Fibroblast of lung (primary cell): ENCODE data around the gene TXLNA. TPM values are rescaled to one million over a fixed set of nuclear protein-coding genes. Genes with fewer than 3 reads are reported as not detected.

Source experiments
- DNase-seq, 2 donors: peaks; one replicate each; pipeline versions ENCODE4 v3.0.0 to v3.0.0-alpha.2; 2010; ENCODE audit warnings: low read depth in 2 of 2
- H2AFZ ChIP-seq: 2 replicates; pipeline ENCODE4 v1.5.1; 2012; ENCODE audit warnings: low read length, control low read depth, inconsistent platforms
- H3K27ac ChIP-seq: 2 replicates; pipeline ENCODE4 v1.5.1; 2011; ENCODE audit warnings: low read length, control low read depth; ENCODE audit not compliant: insufficient read depth
- H3K27me3 ChIP-seq: 2 replicates; pipeline ENCODE4 v1.5.1; 2011; ENCODE audit warnings: mild to moderate bottlenecking, low read length; ENCODE audit not compliant: control insufficient read depth, insufficient read depth
- H3K36me3 ChIP-seq: 2 replicates; pipeline ENCODE4 v1.5.1; 2011; ENCODE audit warnings: low read length; ENCODE audit not compliant: control insufficient read depth, insufficient read depth
- H3K4me1 ChIP-seq: 2 replicates; pipeline ENCODE4 v1.5.1; 2011; ENCODE audit warnings: low read length; ENCODE audit not compliant: control insufficient read depth, insufficient read depth; ENCODE audit errors: extremely low read depth
- H3K4me2 ChIP-seq: 2 replicates; pipeline ENCODE4 v1.5.1; 2011; ENCODE audit warnings: low read length, control low read depth; ENCODE audit not compliant: insufficient read depth; ENCODE audit errors: extremely low read depth
- H3K4me3 ChIP-seq, 4 experiments: fragments of 200-600 bp in 1 of 4; sonication (generic) in 1 of 4; replicated peaks in 1 of 4; 2 replicates each; pipeline ENCODE4 v1.5.1; 2011 to 2016; ENCODE audit warnings: low read length in 4 of 4, low read depth in 3 of 4, mild to moderate bottlenecking in 3 of 4, control low read depth in 2 of 4, inconsistent platforms in 1 of 4, mixed read lengths in 1 of 4; ENCODE audit not compliant: insufficient read depth in 1 of 4; ENCODE audit errors: control extremely low read depth in 1 of 4
- H3K79me2 ChIP-seq: 2 replicates; pipeline ENCODE4 v1.5.1; 2012; ENCODE audit warnings: mild to moderate bottlenecking, low read length, inconsistent platforms; ENCODE audit not compliant: control insufficient read depth, insufficient read depth
- H3K9ac ChIP-seq: 2 replicates; pipeline ENCODE4 v1.5.1; 2011; ENCODE audit warnings: mild to moderate bottlenecking, low read length, control low read depth; ENCODE audit not compliant: insufficient read depth
- H3K9me3 ChIP-seq: 2 replicates; pipeline ENCODE4 v1.5.1; 2012; ENCODE audit warnings: low read depth, low read length; ENCODE audit not compliant: control insufficient read depth, insufficient read depth
- H4K20me1 ChIP-seq: 2 replicates; pipeline ENCODE4 v1.5.1; 2011; ENCODE audit warnings: low read length; ENCODE audit not compliant: control insufficient read depth, insufficient read depth; ENCODE audit errors: extremely low read depth
- EZH2 ChIP-seq: IDR thresholded peaks from 2 replicates; pipeline ENCODE4 v1.5.1; 2012; ENCODE audit warnings: low read length, control low read depth, mild to moderate bottlenecking; ENCODE audit errors: missing control alignments
- polyA plus RNA-seq, 2 donors: library from polyadenylated mRNA; depleted of rRNA in 1 of 2; stranded (reverse) in 1 of 2; unstranded in 1 of 2; fragments of >200 nt; gene quantifications; 2 replicates each; pipeline ENCODE4 v1.2.1, GENCODE V29; 2011 to 2012; ENCODE audit warnings: missing spikeins in 1 of 2
- total RNA-seq: library from RNA; depleted of rRNA; stranded (reverse); fragments of >200 nt; gene quantifications from 2 replicates; pipeline ENCODE4 v1.2.1, GENCODE V29; 2014
- TF ChIP-seq, protein P1 (sequence below), 2 donors: IDR thresholded peaks in 1 of 2; conservative IDR thresholded peaks in 1 of 2; 1 replicate in 1 of 2; 2 replicates in 1 of 2; pipeline ENCODE4 v1.5.1; 2011 to 2012; ENCODE audit warnings: low read length in 2 of 2, control low read depth in 1 of 2, inconsistent platforms in 1 of 2, low read depth in 1 of 2, mild to moderate bottlenecking in 1 of 2

Gene TXLNA
- total and polyA plus RNA-seq, 2 donors (not counting 1 experiment from before 2014, with no cell fraction given), result 56.5 to 118 TPM

DNA sequence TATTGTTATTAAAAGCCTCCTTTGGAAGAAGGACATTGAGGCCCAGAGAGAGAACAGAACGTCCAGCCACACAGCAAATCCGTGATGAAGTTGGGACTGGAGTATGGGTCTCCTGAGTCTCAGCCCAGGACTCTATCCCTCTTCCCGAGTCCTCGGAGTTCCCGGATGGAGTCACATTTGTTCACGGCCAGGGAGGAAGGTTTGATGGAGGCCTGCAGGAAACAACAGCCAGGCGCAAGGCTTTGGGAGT is 357 bp upstream of the TXLNA start:
- Histone ChIP-seq H3K9ac (peak overlapping the region; percentile 68), H3K36me3 (peaks cover 7% of the 10 kb centered on the region), H3K9me3 (no peaks in the 10 kb centered on the region), H3K27ac (peak overlapping the region; percentile 96), H3K4me1 (peaks cover 11% of the 10 kb centered on the region), H4K20me1 (no peaks in the 10 kb centered on the region), H2AFZ (peak overlapping the region; percentile 92), H3K4me2 (peak overlapping the region; percentile 87), H3K27me3 (no peaks in the 10 kb centered on the region), H3K79me2 (peaks cover 36% of the 10 kb centered on the region), H3K4me3 (peak overlapping the region; percentile 35 to 86 (median 61))
- no peak for DNase-seq
- TF ChIP-seq, protein P1, sequence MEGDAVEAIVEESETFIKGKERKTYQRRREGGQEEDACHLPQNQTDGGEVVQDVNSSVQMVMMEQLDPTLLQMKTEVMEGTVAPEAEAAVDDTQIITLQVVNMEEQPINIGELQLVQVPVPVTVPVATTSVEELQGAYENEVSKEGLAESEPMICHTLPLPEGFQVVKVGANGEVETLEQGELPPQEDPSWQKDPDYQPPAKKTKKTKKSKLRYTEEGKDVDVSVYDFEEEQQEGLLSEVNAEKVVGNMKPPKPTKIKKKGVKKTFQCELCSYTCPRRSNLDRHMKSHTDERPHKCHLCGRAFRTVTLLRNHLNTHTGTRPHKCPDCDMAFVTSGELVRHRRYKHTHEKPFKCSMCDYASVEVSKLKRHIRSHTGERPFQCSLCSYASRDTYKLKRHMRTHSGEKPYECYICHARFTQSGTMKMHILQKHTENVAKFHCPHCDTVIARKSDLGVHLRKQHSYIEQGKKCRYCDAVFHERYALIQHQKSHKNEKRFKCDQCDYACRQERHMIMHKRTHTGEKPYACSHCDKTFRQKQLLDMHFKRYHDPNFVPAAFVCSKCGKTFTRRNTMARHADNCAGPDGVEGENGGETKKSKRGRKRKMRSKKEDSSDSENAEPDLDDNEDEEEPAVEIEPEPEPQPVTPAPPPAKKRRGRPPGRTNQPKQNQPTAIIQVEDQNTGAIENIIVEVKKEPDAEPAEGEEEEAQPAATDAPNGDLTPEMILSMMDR (conservative IDR thresholded peaks at IDR 0.05 in 1 of 2, IDR thresholded peaks at IDR 0.05 in 1 of 2; ENCODE audit: low read depth in 1 of 2, low read length in 2 of 2), result no peak
- no peak for TF ChIP-seq EZH2

DNA sequence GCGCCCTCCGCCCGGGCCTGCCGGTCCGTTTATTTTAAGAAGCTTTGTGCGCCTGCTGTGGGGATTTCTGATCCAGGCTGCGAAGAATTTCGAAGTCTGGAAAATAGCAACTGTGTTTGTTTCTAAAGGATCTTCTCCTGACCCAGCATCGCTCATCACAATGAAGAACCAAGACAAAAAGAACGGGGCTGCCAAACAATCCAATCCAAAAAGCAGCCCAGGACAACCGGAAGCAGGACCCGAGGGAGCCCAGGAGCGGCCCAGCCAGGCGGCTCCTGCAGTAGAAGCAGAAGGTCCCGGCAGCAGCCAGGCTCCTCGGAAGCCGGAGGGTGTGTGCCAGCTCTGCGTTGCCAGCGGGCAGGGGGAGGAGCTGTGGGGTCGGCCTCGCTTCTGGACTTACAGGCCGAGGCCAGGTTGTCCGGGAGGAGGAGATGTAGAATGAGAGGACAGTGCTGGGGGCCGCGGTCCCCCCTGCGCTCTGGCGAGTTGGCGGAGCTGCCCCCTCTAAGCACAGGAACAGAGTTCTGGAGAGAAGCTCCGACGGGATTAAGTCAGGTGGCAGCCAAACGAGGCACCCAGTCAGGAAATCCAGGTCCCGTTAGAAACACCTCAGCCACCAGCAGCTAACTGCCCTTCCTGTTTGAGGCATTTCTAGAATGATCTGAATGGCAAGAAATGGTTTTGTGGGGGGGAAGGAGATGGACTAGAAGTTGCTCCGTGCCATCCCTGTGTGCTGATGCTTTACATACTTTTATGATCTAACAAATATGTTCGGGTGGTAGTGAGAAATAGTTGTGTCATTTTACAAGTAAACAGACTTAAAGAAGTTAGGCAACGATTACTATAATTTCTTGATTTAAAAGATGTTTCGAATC is 948 bp downstream of the TXLNA start:
- Histone ChIP-seq H3K27me3 (no peaks in the 10 kb centered on the region), H3K79me2 (peaks cover 47% of the 10 kb centered on the region), H2AFZ (no peak overlapping the region), H3K4me2 (peak overlapping the region; percentile 99), H3K36me3 (peaks cover 14% of the 10 kb centered on the region), H3K9me3 (no peaks in the 10 kb centered on the region), H3K9ac (peak overlapping the region; percentile 68), H3K4me1 (peaks cover 11% of the 10 kb centered on the region), H4K20me1 (no peaks in the 10 kb centered on the region), H3K27ac (peak overlapping the region; percentile 96), H3K4me3 (peak overlapping the region; percentile 42 to 86 (median 70))
- DNase-seq, result peak; percentile 50 to 52
- TF ChIP-seq, protein P1 (conservative IDR thresholded peaks at IDR 0.05 in 1 of 2, IDR thresholded peaks at IDR 0.05 in 1 of 2; ENCODE audit: low read depth in 1 of 2, low read length in 2 of 2), result no peak
- TF ChIP-seq EZH2, result no peak

DNA sequence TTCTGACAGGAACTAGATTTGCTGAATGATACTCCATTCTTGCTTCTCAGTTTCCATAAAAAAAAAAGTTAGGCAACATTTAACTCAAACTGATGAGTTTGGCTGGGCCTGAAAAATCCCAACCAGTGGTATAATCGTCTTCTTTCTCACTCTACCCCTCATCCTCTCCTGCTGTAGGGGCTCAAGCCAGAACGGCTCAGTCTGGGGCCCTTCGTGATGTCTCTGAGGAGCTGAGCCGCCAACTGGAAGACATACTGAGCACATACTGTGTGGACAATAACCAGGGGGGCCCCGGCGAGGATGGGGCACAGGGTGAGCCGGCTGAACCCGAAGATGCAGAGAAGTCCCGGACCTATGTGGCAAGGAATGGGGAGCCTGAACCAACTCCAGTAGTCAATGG is 1.6 kb downstream of the TXLNA start:
- H2AFZ ChIP-seq, result no peak overlapping the region
- peak overlapping the region; percentile 99 for H3K4me2 ChIP-seq
- H3K4me3 ChIP-seq, result peak overlapping the region; percentile 42 to 86 (median 70)
- peak overlapping the region; percentile 96 for H3K27ac ChIP-seq
- H3K27me3 ChIP-seq, result no peaks in the 10 kb centered on the region
- peaks cover 3% of the 10 kb centered on the region for H4K20me1 ChIP-seq
- H3K9me3 ChIP-seq, result no peaks in the 10 kb centered on the region
- H3K9ac ChIP-seq, result peak overlapping the region; percentile 36
- H3K79me2 ChIP-seq, result peaks cover 52% of the 10 kb centered on the region
- no peak for DNase-seq
- H3K36me3 ChIP-seq, result peaks cover 15% of the 10 kb centered on the region
- peaks cover 11% of the 10 kb centered on the region for H3K4me1 ChIP-seq
- no peak for TF ChIP-seq EZH2
- TF ChIP-seq, protein P1 (conservative IDR thresholded peaks at IDR 0.05 in 1 of 2, IDR thresholded peaks at IDR 0.05 in 1 of 2; ENCODE audit: low read depth in 1 of 2, low read length in 2 of 2), result no peak
